ENCODE results near the gene MAST2. TPM values are rescaled to one million over a fixed set of nuclear protein-coding genes. Genes with fewer than 3 reads are reported as not detected.

MAST2 gene
- 8.4 and 8.6 TPM in 2 replicates for total RNA-seq

GRCh38 chr1:45803299-45803780 is at the start of gene MAST2:
TSS of gene MAST2 (plus strand) at chr1:45803612. CDS start at chr1:45803896, 284 bp downstream.

Other genes starting within 250 kb of the MAST2 start
- 64.8 and 78.0 TPM in 2 replicates for gene NASP, start 219.6 kb upstream of the MAST2 start, total RNA-seq
- gene CCDC17, start 179.6 kb upstream of the MAST2 start, total RNA-seq = 0.87 and 0.95 TPM in 2 replicates
- 90.9 and 104 TPM in 2 replicates for gene GPBP1L1, start 117.1 kb upstream of the MAST2 start, total RNA-seq
- gene TMEM69, start 115.4 kb upstream of the MAST2 start, total RNA-seq = 12.7 and 15.2 TPM in 2 replicates
- 5.6 and 8.3 TPM in 2 replicates for gene IPP, start 53.0 kb upstream of the MAST2 start, total RNA-seq

Measured in dermis lymphatic vessel endothelial cell (primary cell).